ENCODE measurements around the gene SEC61G.
A peak's percentile ranks its signal among the peaks of the same experiment; 100 is the strongest.

SEC61G gene

DNA sequence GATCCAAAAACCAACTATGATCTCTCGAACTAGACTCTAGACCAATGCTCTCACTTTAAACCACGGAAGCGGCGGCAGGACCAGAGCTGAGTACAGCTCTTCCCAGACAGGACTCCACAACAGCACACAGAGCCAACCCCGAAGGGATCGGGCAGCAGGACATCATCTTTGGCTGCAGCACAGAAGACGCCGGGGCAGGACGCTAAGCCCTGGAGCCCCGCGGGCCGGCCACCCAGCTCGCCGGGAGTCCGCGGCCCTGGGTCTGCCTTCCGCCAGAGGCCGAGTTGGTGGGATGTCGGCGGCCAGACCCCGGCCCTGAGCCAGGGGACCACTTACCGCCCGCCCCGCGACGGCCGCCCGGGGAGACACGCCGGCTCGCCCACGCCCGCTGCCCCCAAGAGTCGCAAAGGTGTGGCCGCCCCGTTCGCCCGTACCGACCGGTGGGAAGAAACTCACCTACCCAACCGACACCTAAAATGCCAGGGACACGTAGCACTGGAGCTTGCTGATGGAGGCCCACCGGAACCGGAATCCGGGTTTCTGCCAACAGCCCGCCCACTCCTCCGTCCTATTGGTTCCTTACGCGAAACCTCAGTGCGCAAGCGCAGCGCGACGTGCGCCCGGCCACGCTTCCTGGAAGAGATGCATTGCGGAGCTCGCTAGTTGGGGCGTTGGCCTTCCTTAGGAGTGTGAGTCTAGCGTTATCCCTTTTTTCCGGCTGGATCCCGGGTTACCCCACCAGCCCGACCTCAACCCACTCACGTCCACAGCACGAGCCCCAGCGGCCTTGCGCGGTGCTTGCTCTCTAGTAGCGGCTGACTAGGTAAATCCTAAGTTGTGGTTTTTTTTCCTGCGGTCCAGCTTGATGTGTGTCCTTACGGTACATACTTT is at the start of gene SEC61G:
Gene SEC61G, minus strand, starts transcription at position 510 of the 891 bp plus-strand sequence. CDS start 1,623 bp downstream, outside the sequence.
- DNase-seq (ENCODE audit: low read depth): peak; percentile 91

DNA sequence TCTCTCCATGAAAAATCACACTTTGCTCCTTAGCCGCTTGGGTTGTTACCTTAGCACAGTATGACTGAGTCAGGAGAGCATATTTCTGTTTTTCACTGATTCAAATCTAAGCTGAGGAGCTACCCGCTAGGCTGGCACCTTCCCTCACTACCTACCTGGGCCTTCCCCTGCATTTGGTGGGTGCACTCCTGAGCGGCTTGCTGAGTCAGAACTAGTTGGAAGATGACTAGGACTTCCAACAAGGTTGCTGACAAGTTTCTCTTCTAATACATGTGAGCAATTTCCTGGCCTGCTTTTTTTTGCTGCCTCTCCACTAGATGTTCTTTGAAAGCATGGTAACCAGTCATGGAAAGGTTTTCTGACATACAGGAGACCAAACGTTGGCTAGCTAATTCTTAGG is 43.8 kb upstream of the SEC61G start:
- no peak for DNase-seq (ENCODE audit: low read depth)

DNA sequence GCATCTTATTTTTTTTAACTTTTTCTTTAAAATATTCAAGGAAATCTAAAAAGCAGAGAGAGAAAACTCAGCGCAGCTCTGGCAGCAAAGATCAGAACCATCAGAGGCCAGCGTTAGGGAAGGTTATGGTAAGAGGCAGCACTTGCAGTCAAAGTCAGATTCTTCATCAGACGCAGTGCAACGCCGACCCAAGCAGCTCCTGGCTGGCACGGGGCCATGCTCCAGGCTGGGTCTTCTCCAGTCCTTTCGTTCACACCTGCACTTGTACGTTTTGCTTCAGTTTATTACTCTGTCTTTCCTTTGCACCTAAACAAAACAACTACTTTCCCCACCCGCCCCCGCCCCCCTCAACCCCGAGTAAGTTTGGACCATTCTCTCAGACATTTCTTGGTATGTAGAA is 43.1 kb upstream of the SEC61G start:
- no peak for DNase-seq (ENCODE audit: low read depth)

DNA sequence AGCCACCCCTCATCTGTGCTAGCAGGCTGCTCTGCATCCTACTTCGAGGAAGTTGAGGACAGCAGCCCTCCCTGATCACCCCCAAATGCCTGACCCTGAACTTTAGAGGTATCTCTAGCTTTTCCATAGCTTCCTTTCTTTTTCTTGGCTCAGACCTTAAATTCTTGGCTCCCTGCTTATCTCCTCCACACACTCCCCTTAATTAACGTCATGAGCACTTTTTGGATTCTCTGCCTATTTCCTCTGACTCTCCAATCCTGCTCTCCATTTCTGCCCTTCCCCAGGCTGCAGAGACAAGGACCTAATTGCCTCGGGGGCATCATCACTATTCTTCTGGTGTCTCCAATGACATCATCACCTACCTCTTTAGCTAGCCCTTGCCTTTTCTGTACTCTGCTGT is 40.8 kb upstream of the SEC61G start:
- no peak for DNase-seq (ENCODE audit: low read depth)

DNA sequence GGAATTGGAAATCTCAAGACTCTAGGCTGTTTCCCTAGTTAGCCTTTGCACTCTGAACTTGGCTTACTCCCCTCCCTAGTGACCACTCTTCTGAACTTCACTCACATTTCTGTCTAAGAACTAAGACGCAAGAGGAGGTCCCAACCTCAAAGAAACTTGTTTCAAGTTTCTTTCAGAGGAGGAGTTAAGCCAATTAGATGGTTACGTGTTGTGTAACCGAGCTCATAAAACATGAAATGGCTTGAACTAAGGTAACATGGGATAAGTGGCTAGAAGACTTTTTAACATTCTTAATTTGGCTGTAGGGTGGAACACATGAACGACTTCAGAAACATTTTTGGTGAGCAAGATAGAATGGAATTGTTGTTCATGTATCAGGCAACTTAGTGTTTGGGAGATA is 39.5 kb upstream of the SEC61G start:
- no peak for DNase-seq (ENCODE audit: low read depth)

DNA sequence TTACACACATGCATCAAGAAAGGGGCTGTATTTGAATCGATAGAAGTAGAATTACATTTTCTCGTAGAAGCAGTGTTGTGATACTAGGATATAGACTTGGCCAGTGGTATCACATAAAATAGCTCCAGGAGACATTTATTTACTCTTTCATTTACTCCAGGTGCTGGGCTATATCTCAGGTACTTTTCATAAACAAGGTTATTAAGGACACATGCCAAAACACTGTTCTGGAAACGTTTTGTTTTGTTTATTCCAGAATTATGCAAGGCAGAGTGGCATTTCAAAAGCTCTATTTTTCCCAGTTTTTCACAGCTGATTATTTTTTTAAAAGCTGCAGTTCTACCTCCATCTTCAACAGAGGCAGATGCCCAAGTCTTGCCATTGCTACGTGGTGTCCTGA is 37.8 kb upstream of the SEC61G start:
- no peak for DNase-seq (ENCODE audit: low read depth)

DNA sequence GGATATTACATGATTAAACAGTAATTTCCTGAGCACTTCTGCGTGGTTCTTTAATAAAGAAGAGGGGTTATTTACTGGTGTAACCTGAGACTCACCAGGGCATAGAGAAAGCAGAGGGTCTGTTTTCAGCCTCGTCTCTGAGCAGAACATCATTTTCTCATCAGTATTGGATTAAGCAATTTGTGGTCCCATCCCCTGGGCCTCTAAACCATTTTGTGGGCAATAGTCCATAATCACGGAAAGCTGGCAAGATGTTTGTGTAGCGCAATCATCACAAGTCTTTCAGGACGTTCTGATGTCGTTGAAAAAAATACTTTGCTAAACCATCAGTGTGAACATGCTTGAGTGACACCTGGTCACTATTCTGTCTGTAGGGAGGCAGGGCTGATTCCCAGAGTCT is 37.1 kb upstream of the SEC61G start:
- no peak for DNase-seq (ENCODE audit: low read depth)

DNA sequence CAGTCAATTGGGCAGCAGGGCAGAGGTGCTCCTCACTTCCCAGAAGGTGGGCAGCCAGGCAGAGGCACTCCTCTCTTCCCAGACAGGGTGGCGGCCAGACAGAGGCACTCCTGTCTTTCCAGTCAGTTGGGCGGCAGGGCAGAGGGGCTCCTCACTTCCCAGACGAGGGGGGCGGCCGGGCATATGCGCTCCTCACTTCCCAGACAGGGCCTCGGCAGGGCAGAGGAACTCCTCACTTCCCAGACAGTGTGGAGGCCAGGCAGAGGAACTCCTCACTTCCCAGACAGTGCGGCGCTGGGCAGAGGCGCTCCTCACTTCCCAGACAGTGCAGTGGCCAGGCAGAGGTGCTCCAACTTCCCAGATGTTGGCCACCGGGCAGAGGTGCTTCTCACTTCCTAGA is 33.4 kb upstream of the SEC61G start:
- DNase-seq (ENCODE audit: low read depth): no peak

DNA sequence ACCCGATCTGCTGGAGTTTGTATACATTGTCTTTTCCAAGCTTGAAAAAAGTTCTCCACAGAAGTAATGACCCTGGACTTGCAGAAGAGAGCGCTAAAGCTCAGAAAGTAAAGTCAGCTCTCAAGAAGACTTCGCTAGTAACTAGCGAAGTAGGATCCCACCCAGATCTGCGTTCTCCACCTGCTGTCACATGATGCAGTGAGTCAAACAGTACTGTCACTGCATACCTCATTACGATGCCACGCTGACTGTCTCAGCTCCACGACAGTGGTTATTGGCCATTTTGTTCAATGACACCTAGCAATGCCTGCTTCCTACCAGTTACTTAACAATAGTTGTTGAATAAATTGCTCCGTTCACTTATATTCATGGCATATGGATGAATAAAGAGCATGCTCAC is 29.7 kb upstream of the SEC61G start:
- DNase-seq (ENCODE audit: low read depth): no peak

DNA sequence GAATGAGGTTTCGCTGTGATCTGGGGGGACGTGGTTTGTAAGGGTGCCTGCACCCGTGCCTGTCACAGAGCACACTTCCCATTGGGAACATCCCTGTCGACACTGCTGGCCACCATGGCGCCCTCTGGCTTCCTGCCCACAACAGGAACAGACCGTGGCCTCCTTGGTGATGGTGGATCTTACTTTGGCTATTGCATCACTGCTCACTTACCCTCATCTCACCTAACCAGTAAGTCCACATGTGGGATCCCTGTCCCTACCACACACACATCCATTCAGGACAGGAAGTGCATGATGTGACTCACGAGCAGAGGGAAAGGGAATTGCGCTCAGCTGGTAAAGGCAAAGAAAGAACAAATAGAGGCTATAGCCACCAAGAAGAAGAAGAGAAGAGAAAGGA is 26.2 kb upstream of the SEC61G start:
- DNase-seq (ENCODE audit: low read depth): no peak

DNA sequence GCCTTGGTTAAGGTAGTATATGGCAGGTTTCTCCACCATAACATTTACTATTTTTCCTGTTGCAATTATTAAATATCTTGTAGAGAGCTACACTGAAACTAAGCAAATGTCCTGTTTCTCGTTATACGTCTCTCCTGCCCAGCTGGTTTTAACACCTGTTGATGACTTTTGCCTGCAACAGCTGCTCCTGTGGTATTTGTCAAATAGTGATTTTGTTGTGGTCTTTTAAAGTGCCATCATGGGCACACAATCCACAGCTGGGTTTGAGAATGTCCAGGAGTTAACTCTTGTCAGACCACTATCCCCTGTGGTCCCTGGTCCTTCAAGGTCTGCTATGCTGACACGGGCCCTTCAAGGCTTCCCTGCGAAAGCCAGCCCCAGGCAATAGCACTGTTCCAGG is 24.9 kb upstream of the SEC61G start:
- no peak for DNase-seq (ENCODE audit: low read depth)

DNA sequence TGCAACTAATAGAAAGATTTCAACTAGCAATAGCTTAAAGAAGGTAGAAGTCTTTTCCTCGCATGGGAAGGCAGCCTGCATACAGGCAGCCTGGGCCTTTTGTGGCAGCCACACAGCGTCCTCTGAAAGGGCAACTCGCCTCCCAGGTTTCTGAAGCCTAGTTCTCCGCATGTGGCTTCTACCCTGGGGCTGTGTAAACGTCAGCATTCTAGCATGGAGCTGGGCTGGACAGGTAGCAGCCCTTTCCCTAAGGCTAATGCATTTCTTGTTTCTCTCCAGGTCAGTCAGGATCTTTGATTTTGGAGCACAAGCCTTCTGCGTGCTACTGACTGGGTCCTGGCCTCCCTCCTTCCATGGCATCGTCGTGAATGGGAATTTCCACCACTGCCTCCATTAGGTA is 23.8 kb upstream of the SEC61G start:
- DNase-seq (ENCODE audit: low read depth): no peak

DNA sequence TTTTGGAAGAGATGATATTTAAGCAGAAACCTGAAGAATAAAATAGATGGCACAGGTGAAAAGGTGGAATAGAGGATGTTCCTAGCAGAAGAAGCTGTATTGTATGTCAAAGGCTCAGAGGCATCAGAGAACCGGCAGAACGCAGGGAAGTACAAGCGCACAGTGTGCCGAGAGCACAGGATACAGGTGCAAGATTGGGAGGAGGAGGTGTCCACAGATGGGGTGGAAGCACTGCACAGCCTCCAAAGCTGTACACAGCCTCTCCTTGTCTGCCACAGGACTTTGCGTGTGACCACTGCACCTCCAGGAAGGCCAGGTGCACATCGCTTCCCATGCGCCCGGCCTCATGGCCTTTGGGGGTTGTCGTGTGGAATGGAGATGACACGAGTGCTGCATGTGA is 23.3 kb upstream of the SEC61G start:
- no peak for DNase-seq (ENCODE audit: low read depth)

DNA sequence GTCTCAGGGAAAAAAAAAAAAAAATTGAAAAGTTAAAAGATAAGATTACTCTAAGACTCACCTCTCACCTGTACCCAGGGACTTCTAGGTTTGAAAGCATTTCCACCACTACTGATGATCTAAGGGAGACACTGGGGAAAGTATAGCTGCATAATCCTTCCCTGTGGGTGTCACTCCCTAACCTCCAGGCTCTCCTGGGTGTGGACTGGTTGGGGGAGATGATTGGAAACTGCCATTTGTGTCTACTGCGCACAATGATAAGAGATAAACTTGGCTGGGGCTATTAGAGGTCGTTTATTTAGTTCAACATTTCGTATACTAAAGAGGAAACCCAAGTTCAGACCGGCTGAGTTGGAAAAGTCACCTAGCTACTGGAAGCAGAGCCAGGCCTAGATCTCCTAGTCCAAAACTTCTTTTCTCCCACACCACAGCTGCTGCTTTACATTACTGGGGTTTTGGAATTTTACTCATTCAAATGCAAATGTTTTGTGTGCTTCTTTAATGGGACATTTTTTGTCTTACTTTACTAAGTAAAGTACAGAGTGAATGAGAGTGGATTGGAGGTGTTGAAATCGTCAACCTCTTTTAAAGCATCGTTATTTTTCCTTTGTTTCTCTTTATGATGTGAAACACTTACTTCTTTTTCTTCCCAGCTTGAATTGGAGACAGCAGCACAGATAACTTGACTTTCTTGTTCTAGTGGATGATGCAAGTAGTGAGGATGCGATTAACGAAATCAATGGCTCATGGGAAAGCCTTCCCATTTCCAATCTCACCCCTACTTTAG is 22.3 kb upstream of the SEC61G start:
- DNase-seq (ENCODE audit: low read depth): no peak

DNA sequence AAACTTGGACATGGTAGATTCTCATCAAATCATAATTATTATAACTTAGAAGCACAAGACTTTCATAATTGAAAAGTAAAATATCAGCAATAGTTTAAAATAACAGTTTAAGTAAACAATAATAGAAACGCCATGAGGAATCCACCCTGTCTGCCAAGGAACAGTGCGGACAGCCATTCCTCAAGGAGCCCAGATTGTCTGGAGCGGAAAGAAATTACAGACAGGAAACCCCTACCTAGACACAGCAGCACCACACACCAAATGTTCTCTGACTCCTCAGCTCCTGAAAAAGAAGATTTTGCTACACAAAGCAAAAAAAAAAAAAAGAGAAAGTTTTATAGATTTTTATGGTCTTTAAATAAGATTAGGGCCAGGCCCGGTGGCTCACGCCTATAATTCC is 21.5 kb upstream of the SEC61G start:
- DNase-seq (ENCODE audit: low read depth): no peak

DNA sequence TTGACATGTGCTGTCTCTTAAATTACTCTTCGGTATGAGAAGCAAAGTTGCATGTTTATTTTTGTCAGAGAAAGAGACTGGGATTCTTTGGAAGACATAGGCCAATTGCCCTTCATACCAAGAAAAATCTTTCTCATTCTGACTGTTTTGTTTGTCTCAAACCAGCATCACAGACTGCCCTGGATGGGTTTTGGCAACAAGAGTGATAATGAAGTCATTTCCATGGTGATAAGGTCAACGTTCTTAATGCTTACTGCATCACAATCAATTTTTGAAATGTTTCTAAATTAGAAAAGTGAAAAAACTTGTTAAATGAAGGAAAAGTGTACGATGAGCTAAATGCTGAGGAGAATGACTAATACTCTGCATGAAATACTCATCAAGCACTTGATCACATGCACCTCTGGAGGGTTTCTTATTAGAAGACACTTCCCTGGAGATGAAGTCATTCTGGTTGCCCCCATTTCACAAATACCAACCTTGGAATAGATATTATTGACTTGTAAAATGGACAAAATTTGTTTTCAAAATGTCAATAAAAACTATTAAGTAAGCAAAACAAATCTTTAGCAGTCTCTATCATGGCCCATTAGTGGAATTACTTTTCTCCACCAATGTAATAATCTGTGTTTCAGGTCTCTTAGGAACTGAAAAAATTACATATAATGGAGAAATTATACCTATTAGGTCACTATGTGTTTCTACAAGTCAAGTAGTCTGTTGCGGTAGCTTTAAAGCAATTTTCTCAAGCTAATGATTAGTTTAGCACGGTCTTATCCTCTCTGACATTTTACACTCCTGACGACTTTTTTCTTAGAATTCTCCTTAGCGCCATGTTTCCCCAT is 19.9 kb upstream of the SEC61G start:
- DNase-seq (ENCODE audit: low read depth): no peak

DNA sequence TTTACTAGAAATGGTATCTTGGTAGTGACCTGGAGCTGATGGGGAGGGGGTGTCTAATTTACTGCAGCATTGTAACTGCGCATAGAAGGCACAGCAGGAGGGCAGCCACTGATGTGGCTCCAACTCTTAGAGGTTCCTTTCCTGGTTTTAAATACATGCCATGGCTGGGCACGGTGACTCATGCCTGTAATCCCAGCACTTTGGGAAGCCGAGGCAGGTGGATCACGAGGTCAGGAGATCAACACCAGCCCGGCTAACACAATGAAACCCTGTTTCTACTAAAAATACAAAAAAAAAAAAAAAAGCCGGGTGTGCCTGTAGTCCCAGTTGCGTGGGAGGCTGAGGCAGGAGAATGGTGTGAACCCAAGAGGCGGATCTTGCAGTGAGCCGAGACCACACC is 19.2 kb upstream of the SEC61G start:
- DNase-seq (ENCODE audit: low read depth): no peak

DNA sequence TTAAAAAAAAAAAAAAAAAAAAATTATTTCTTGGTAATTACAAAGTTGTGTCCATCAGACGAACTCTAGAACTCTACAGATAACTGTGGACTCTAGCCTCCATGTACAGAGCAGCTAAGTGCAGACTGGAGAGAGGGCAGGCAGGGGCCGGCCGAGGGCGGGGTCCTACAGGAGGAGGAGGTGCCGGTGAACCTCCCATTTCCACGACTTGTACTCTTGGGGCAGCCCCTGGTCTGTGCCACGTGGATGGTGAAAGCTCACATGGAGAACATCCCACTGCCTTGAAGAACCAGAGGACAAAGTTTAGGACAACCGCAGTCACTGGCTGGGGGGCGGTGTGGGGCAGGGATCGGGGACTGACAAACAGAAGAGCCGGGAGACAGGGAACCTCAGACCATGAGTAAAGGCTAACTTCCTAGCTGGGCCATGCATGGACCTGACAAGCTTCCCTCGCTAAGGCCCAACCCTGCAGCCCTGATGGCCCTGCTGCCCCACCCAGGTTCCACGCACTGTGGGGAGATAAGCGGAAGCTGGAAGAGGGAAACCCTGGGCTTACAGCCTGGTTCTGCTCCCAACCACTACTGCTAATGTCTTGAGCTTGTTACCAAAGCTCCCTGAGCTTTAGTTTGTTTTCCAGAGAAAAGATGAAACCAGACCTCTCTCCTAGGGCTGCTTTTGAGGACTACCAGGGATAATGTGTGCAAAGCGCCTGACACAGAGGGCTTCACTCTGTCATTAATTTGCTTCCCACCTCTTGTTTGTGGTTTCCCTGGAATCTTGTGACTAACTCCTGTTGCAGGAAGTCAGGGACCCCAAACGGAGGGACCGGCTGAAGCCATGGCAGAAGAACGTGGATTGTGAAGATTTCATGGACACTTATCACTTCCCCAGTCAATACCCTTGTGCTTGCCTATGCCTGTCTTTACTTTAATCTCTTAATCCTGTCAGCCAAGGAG is 16.1 kb upstream of the SEC61G start:
- DNase-seq (ENCODE audit: low read depth): no peak

DNA sequence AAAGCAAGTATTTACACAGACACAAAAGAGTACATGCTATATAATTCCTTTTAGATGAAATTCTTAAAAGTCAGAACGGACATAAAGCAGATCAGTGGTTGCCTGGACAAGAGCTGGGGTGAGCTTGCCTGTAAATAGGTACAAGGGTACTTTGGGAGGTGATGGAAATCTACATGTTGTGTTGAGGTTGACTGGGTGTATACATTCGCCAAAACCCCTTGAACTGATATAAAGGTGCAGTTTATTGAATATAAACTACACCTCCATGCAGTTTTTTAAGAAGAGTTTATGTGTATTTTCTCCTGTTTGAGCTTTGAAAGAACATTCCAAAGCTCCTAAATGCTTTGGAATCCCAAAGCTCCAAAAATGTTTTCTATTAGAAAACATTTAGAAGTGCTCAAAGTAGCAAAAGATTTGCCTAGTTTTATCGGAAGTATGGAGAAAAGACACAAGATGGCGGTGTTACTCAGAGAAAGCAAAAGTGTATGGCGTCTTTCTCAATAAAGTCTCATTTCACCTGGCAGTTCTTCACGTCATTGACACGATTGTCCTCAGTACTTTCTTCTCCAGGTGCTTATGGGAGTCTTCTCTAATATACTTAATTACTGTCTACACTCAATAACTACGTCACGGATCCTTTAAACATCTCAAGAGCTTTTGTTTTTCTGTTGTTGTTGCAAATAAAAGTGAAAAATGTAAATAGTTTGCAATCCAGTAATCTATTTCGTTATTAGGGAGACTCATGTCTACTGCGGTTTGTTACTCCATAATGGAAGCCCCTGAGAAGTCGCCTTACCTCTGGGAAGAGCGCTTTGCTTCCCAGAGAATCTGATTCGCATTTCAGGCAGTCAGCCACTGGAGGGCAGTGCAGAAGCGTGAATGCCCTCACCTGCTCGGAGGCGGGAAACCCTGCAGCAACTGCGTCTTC is 14.7 kb upstream of the SEC61G start:
- DNase-seq (ENCODE audit: low read depth): peak; percentile 41

DNA sequence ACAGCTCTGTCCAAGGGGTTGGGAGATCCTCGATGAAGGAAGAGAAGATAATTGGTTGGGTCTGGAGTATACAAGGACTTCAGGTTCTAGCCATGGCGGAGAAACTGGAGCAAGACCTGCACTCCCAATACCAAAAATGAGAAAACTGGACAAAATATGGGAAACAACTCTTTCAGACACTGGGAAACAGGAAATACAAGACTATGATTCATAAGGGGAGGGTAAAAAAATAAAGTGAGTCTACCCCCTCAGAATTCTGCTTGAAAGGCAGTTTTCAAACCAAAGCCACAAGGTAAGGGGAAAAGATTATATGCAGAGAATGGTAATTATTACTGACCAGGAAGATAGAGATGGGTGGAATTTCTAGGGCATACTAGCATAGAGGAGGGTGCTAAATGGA is 10.2 kb upstream of the SEC61G start:
- no peak for DNase-seq (ENCODE audit: low read depth)

Data from activated gamma-delta T cell treated with anti-CD3 and anti-CD28 coated beads, Interleukin-2, amount 50 U/mL, for 16 hours (primary cell).